Measurements from ENCODE around the gene HNRNPF. TPM values are rescaled to one million over a fixed set of nuclear protein-coding genes. Genes with fewer than 3 reads are reported as not detected.
A peak's percentile ranks its signal among the peaks of the same experiment; 100 is the strongest.

The HNRNPF gene
- total RNA-seq, 1 donor from 2014 or later = 163 TPM

DNA sequence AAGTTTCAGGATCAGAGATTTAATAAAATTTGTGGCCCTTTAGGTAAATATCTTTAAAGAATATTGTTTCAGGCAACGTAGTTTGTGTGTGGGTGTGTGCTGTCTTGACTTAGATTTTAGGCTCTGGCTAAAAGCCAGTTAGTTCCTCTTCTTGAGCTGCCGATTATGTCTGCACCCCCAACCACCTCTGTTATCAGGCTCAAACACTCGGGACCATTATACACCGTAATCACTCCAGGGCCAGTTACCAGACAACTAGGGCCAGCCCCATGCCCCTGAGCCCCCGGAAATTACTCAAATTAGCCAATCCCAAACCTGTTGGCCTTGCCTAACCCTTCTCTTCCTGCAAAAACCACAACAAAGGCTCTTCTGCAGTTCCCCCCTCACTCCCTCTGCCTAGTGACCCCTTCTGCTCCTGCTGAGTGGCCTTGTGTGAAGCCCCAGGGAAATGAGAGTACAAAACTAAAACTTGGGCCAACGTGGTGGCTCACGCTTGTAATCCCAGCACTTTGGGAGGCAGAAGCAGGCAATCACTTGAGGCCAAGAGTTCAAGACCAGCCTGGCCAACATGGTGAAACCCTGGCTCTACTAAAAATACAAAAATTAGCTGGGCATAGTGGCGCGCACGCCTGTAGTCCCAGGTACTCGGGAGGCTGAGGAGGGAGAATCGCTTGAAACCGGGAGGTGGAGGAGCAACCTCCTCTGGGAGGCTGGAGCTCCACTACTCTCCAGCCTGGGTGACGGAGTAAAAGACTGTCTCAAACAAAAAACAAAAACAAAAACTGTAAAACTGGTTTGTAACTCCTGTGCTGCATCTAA lies 9.2 kb upstream of the HNRNPF start:
- Mint-ChIP-seq H3K27ac (no peak overlapping the region), H3K9me3 (no peaks in the 10 kb centered on the region), H3K4me3 (no peak overlapping the region), H3K36me3 (no peaks in the 10 kb centered on the region), H3K27me3 (ENCODE audit: low read depth) (no peaks in the 10 kb centered on the region), H3K4me1 (peaks cover 14% of the 10 kb centered on the region)
- TF ChIP-seq, protein P1, sequence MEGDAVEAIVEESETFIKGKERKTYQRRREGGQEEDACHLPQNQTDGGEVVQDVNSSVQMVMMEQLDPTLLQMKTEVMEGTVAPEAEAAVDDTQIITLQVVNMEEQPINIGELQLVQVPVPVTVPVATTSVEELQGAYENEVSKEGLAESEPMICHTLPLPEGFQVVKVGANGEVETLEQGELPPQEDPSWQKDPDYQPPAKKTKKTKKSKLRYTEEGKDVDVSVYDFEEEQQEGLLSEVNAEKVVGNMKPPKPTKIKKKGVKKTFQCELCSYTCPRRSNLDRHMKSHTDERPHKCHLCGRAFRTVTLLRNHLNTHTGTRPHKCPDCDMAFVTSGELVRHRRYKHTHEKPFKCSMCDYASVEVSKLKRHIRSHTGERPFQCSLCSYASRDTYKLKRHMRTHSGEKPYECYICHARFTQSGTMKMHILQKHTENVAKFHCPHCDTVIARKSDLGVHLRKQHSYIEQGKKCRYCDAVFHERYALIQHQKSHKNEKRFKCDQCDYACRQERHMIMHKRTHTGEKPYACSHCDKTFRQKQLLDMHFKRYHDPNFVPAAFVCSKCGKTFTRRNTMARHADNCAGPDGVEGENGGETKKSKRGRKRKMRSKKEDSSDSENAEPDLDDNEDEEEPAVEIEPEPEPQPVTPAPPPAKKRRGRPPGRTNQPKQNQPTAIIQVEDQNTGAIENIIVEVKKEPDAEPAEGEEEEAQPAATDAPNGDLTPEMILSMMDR (IDR thresholded peaks at IDR 0.05; ENCODE audit: unreplicated experiment) = no peak
- DNase-seq (ENCODE audit: low spot score in 2 of 2, unreplicated experiment in 2 of 2) = no peak

DNA sequence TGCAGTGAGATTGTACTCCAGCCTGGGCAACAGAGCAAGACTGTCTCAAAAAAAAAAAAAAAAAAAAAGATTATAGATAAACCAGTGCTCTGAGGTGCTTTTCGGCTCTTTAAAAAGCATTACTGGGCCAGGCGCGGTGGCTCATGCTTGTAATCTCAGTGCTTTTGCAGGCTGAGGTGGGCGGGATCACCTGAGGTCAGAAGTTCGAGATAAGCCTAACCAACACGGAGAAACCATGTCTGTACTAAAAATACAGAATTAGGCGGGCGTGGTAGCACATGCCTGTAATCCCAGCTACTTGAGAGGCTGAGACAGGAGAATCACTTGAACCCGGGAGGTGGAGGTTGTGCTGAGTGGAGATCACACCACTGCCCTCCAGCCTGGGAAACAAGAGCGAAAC lies 6.6 kb upstream of the HNRNPF start:
- Mint-ChIP-seq H3K27me3 (ENCODE audit: low read depth) (no peaks in the 10 kb centered on the region), H3K27ac (no peak overlapping the region), H3K9me3 (no peaks in the 10 kb centered on the region), H3K4me3 (no peak overlapping the region), H3K36me3 (no peaks in the 10 kb centered on the region), H3K4me1 (peaks cover 5% of the 10 kb centered on the region)
- no peak for DNase-seq (ENCODE audit: low spot score in 2 of 2, unreplicated experiment in 2 of 2)
- TF ChIP-seq, protein P1 (IDR thresholded peaks at IDR 0.05; ENCODE audit: unreplicated experiment) = no peak

DNA sequence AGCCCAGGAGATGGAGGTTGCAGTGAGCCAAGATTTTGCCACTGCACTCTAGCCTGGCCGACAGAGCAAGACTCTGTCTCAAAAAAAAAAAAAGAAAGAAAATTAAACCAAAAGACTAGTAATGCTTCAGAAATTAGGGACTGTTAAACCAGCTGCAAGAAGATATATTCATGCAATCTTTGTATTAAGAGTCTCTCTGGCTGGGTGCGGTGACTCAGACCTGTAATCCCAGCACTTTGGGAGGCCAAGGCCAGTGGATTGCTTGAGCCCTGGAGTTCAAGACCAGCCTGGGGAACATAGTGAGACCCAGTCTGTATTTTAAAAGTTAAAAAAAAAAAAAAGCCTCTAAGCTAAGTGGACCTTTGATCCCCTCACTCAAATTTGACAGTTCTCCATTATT lies 2.5 kb upstream of the HNRNPF start:
- H3K27ac Mint-ChIP-seq = no peak overlapping the region
- no peaks in the 10 kb centered on the region for H3K36me3 Mint-ChIP-seq
- H3K4me3 Mint-ChIP-seq = no peak overlapping the region
- H3K9me3 Mint-ChIP-seq = no peaks in the 10 kb centered on the region
- TF ChIP-seq, protein P1 (IDR thresholded peaks at IDR 0.05; ENCODE audit: unreplicated experiment) = no peak
- DNase-seq (ENCODE audit: low spot score in 2 of 2, unreplicated experiment in 2 of 2) = no peak
- no peaks in the 10 kb centered on the region for H3K27me3 Mint-ChIP-seq (ENCODE audit: low read depth)
- peaks cover 7% of the 10 kb centered on the region for H3K4me1 Mint-ChIP-seq

DNA sequence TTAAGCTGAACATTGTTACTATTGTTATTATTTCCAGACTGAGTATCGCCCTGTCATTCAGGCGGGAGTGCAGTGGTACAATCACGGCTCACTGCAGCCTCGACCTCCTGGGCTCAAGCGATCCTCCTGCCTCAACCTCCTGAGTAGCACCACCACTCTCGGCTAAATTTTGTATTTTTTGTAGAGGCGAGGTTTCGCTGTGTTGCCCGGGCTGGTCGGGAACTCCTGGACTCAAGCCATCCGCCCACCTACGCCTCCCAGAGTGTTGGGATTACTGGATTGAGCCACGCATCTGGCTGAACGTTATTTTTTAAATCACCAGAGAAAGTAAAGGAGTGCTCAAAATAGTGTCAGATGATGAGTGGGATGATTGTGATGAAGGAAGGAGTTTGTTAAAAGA lies 1.4 kb upstream of the HNRNPF start:
- H3K4me1 Mint-ChIP-seq = peaks cover 11% of the 10 kb centered on the region
- peak overlapping the region; percentile 26 for H3K4me3 Mint-ChIP-seq
- no peak for DNase-seq (ENCODE audit: low spot score in 2 of 2, unreplicated experiment in 2 of 2)
- TF ChIP-seq, protein P1 (IDR thresholded peaks at IDR 0.05; ENCODE audit: unreplicated experiment) = no peak
- H3K27me3 Mint-ChIP-seq (ENCODE audit: low read depth) = no peaks in the 10 kb centered on the region
- H3K27ac Mint-ChIP-seq = no peak overlapping the region
- no peaks in the 10 kb centered on the region for H3K9me3 Mint-ChIP-seq
- H3K36me3 Mint-ChIP-seq = no peaks in the 10 kb centered on the region

DNA sequence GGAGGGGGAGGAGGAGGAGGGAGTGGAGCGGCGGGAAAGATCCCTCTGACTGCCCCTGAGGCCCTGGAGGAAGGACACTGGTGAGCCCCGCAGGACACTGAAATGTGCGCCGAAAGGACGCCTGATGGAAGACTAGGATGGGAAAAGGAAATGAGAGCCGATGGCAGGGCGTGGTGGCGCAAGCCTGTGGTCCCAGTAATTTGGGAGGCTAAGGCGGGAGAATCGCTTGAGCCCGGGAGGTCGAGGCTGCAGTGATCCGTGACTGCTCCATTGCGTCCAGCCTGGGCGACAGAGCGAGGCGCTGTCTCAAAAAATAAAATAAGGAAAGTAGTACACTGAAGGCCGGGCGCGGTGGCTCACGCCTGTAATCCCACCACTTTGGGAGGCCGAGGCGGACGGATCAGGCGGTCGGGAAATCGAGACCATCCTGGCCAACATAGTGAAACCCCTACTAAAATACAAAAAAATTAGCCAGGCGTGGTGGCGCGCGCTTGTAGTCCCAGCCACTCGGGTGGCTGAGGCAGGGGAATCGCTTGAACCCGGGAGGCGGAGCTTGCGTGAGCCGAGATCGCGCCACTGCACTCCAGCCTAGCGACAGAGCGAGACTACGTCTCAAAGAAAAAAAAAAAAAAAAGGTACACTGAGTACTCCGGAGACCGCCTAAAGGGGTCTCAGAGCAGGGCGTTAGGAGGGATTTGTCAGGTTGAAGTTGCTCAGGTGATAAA lies 561 bp upstream of the HNRNPF start:
- Mint-ChIP-seq H3K4me1 (peaks cover 15% of the 10 kb centered on the region), H3K9me3 (no peaks in the 10 kb centered on the region), H3K27ac (peak overlapping the region; percentile 97), H3K4me3 (peak overlapping the region; percentile 88), H3K36me3 (no peaks in the 10 kb centered on the region), H3K27me3 (ENCODE audit: low read depth) (no peaks in the 10 kb centered on the region)
- TF ChIP-seq, protein P1 (IDR thresholded peaks at IDR 0.05; ENCODE audit: unreplicated experiment) = no peak
- DNase-seq (ENCODE audit: low spot score in 2 of 2, unreplicated experiment in 2 of 2) = peak in 1 of 2 experiments; percentile 42
